ENCODE measurements around the gene YARS1. TPM values are rescaled to one million over a fixed set of nuclear protein-coding genes. Genes with fewer than 3 reads are reported as not detected.
A peak's percentile ranks its signal among the peaks of the same experiment; 100 is the strongest.

The YARS1 gene
- total RNA-seq, 1 donor from 2014 or later, result 197 TPM

DNA sequence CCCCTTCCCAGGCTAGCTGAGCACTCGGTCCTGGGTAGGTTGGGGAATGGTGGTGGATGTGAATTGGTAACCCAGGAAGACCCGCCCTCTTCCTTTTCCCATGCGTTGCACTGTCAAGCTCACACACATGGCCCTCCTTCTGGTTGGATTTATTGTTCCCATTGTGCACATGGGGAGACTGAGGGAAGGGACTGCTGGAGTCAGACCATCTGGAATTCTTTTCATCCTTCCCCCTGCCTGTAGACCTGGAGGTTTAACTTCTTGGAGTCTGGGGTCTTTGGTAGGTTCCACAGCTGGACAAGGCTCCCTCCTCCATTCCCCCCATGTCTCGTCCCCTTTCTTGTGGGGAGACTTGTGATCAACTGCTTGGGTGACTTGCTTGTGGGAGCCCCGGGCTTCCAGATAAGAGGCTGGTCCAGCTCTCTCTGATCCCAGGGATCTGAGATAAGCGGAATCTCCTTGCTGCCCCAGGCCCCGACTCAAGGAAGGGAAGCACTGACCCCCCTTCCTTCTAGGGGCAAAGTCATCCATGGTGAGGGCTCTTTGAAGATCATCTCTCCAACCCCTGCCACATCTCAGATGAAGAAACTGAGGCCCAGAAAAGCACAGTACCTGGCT lies 58.9 kb downstream of the YARS1 start:
- Mint-ChIP-seq H3K4me1 (ENCODE audit: low read depth, unreplicated experiment) (peaks cover 3% of the 10 kb centered on the region), H3K27ac (ENCODE audit: unreplicated experiment) (no peak overlapping the region), H3K36me3 (ENCODE audit: unreplicated experiment) (no peaks in the 10 kb centered on the region), H3K27me3 (ENCODE audit: unreplicated experiment) (no peaks in the 10 kb centered on the region), H3K4me3 (ENCODE audit: unreplicated experiment) (no peak overlapping the region), H3K9me3 (ENCODE audit: unreplicated experiment) (peaks cover 3% of the 10 kb centered on the region)
- TF ChIP-seq, protein P1, sequence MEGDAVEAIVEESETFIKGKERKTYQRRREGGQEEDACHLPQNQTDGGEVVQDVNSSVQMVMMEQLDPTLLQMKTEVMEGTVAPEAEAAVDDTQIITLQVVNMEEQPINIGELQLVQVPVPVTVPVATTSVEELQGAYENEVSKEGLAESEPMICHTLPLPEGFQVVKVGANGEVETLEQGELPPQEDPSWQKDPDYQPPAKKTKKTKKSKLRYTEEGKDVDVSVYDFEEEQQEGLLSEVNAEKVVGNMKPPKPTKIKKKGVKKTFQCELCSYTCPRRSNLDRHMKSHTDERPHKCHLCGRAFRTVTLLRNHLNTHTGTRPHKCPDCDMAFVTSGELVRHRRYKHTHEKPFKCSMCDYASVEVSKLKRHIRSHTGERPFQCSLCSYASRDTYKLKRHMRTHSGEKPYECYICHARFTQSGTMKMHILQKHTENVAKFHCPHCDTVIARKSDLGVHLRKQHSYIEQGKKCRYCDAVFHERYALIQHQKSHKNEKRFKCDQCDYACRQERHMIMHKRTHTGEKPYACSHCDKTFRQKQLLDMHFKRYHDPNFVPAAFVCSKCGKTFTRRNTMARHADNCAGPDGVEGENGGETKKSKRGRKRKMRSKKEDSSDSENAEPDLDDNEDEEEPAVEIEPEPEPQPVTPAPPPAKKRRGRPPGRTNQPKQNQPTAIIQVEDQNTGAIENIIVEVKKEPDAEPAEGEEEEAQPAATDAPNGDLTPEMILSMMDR (IDR thresholded peaks at IDR 0.05; ENCODE audit: partially characterized antibody, unreplicated experiment), result no peak
- no peak for DNase-seq

DNA sequence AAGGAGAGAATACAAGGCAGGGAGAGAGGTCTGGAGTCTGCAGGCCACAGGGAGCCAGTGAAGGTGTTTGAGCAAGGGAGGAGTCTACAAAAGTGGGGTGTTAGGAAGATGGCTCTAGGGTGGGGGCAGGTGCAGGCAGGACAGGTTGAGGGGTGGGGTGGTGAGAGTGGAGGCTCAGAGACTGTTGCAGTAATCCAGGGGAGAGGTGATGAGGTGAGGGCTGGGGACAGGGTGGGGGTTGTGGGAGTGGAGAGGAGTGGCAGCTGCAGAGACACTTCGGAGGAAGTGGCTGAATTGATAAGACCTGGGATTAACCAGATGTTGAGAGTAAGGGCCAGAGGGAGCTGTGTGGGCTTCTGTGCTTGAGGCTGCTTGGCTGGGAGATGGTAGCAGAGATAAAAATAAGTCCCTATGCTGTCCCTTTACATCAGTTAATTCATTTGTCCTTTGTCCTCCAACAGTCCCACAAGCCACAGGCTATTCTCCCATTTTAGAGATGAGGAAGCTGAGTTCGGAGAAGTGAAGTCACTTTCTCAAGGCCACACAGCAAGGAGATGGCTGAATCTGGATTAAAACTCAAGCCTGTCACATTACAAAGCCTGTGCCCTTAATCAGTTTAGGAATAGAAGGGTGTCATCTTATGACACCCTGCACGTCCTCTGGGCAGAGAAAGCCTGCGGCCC lies 59.8 kb downstream of the YARS1 start:
- H3K27ac Mint-ChIP-seq (ENCODE audit: unreplicated experiment), result no peak overlapping the region
- H3K36me3 Mint-ChIP-seq (ENCODE audit: unreplicated experiment), result no peaks in the 10 kb centered on the region
- H3K27me3 Mint-ChIP-seq (ENCODE audit: unreplicated experiment), result no peaks in the 10 kb centered on the region
- peaks cover 3% of the 10 kb centered on the region for H3K4me1 Mint-ChIP-seq (ENCODE audit: low read depth, unreplicated experiment)
- H3K9me3 Mint-ChIP-seq (ENCODE audit: unreplicated experiment), result peaks cover 2% of the 10 kb centered on the region
- H3K4me3 Mint-ChIP-seq (ENCODE audit: unreplicated experiment), result no peak overlapping the region
- TF ChIP-seq, protein P1 (IDR thresholded peaks at IDR 0.05; ENCODE audit: partially characterized antibody, unreplicated experiment), result no peak
- no peak for DNase-seq

DNA sequence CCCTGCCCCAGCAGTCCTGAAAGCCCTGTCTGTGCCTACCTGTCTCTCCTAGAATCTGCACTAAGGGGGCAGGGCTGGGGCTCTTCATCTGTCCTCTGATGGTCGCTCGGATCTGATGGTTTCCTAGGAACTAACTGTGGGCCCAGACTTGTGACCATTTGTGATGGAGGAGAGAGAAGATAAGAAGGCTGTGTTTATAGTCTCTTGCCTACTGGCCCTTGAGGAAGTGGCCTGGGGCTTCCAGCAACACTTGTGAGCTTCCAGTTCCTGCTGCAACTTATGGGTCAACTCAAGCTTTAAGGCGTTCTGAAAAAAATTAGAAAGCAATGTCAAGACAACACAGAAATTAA lies 61.4 kb downstream of the YARS1 start:
- no peak overlapping the region for H3K27ac Mint-ChIP-seq (ENCODE audit: unreplicated experiment)
- DNase-seq, result no peak
- peaks cover 6% of the 10 kb centered on the region for H3K4me1 Mint-ChIP-seq (ENCODE audit: low read depth, unreplicated experiment)
- peaks cover 2% of the 10 kb centered on the region for H3K27me3 Mint-ChIP-seq (ENCODE audit: unreplicated experiment)
- TF ChIP-seq, protein P1 (IDR thresholded peaks at IDR 0.05; ENCODE audit: partially characterized antibody, unreplicated experiment), result no peak
- peak overlapping the region; percentile 3 for H3K4me3 Mint-ChIP-seq (ENCODE audit: unreplicated experiment)
- peaks cover 2% of the 10 kb centered on the region for H3K9me3 Mint-ChIP-seq (ENCODE audit: unreplicated experiment)
- no peaks in the 10 kb centered on the region for H3K36me3 Mint-ChIP-seq (ENCODE audit: unreplicated experiment)

DNA sequence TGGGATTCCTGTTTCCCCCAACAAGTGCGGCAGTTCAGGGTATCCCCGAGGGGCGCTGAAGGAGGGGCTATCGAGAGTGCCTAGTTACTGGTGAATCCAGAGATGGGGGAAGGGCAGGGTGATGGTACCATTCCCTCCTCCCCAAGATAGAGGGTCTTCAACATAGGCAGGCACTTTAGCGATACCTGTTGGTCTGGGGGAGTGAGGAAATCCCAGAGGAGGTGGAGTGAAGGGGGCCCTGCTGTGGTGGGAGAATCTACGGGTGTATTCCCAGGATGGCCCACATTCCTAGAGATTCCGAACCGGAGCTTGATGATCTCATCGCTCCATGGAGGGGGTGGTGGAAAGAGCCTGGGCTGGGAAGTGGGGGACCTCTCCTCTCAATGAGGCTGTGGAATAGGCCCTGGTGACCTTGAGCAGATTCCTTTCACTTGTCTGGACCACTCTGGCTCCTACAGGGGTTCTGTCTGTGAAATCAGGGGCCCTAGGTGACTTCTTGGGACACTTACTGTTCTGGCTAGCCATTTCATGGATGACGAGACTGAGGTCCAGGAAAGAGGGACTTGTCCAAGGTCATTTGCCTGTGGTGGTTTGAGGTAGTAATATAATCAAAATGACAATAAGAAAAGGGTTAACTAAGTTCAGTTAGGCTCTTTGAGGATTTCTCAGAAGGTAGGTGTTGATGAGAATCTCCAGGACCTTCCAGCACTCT lies 61.9 kb downstream of the YARS1 start:
- peaks cover 6% of the 10 kb centered on the region for H3K4me1 Mint-ChIP-seq (ENCODE audit: low read depth, unreplicated experiment)
- peaks cover 2% of the 10 kb centered on the region for H3K27me3 Mint-ChIP-seq (ENCODE audit: unreplicated experiment)
- no peak for DNase-seq
- H3K36me3 Mint-ChIP-seq (ENCODE audit: unreplicated experiment), result no peaks in the 10 kb centered on the region
- TF ChIP-seq, protein P1 (IDR thresholded peaks at IDR 0.05; ENCODE audit: partially characterized antibody, unreplicated experiment), result no peak
- H3K4me3 Mint-ChIP-seq (ENCODE audit: unreplicated experiment), result peak overlapping the region; percentile 75
- peaks cover 2% of the 10 kb centered on the region for H3K9me3 Mint-ChIP-seq (ENCODE audit: unreplicated experiment)
- no peak overlapping the region for H3K27ac Mint-ChIP-seq (ENCODE audit: unreplicated experiment)

Data from glutamatergic neuron (in vitro differentiated cells).